Vagina (tissue), 2 donors: ENCODE measurements around the gene UST.

ENCODE experiments used
- CTCF ChIP-seq, 3 experiments: fragments of 450-650 bp in 2 of 3; fragments of 200-600 bp in 1 of 3; sonication (generic) in 1 of 3; IDR thresholded peaks; one replicate each; pipeline ENCODE4 v1.5.1; 2017 to 2019; ENCODE audit warnings: antibody characterized with exemption in 3 of 3, mild to moderate bottlenecking in 2 of 3, moderate library complexity in 2 of 3
- POLR2A ChIP-seq, 2 donors: fragments of 450-650 bp; IDR thresholded peaks; one replicate each; pipeline ENCODE4 v1.6.1; 2017; ENCODE audit warnings: antibody characterized with exemption in 2 of 2, mild to moderate bottlenecking in 2 of 2, moderate library complexity in 2 of 2
- POLR2AphosphoS5 ChIP-seq, 2 donors: sonication (generic); formaldehyde crosslinking; IDR thresholded peaks; one replicate each; pipeline ENCODE4 v1.9.0; 2017; ENCODE audit warnings: antibody characterized with exemption in 2 of 2, mild to moderate bottlenecking in 2 of 2, low read depth in 1 of 2; ENCODE audit not compliant: insufficient read depth in 1 of 2

- no peak for TF ChIP-seq CTCF (IDR thresholded peaks at IDR 0.05)
- no peak for TF ChIP-seq POLR2A (IDR thresholded peaks at IDR 0.05)
- no peak for TF ChIP-seq POLR2AphosphoS5 (IDR thresholded peaks at IDR 0.05; ENCODE audit: insufficient read depth in 1 of 2, low read depth in 1 of 2)
These were observed 307.8 kb downstream of the UST start for GRCh38 chr6:149054559-149055194.
